Activated CD8-positive, alpha-beta memory T cell treated with anti-CD3 and anti-CD28 coated beads, Interleukin-2, amount 50 U/mL, for 1 hour (primary cell): ENCODE data around the gene ERCC4.

Source experiments
- DNase-seq: peaks from one replicate; pipeline ENCODE4 v3.0.0-alpha.2; 2020; ENCODE audit errors: extremely low read depth

The ERCC4 gene

DNA sequence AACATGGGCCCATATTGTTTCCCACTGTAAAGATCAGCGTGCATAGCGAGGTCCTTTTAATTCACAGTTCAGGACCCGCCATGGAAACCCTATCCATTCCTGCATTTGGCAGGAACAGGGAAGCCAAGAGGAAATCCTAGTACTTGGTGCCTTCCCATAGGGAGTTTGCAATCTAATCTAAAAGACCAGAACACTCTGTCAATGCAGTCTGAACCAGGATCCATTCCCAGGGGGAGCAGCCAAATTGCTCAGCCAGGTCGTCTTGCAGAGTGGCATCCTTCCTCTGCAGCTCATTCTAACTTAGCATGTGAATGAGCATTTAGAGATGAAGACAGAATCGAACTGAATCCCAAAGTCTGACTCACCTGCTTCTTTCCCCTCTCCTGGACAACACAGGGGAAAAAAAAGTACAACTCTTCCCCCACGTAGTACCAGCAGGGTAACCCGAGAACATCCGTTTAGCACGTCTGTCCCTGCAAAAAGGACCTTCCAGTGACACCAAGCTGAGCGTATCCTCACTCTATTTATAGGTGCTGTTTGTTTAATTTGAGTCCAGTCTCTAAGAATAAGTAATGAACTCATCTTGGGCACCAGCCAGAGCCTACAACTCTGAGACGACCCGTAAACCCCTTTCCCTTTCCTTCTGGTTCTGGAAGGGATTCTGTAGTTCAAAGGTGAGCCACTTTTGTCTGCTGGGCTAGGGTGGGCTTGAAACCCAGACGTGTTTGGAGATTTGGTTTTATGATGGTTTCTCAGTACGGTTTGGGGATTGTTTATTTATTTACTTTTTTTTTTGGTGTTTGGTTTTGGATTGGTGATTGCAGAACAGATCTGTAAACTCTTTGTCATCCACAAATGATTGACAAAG is 74.5 kb downstream of the ERCC4 start:
- no peak for DNase-seq

DNA sequence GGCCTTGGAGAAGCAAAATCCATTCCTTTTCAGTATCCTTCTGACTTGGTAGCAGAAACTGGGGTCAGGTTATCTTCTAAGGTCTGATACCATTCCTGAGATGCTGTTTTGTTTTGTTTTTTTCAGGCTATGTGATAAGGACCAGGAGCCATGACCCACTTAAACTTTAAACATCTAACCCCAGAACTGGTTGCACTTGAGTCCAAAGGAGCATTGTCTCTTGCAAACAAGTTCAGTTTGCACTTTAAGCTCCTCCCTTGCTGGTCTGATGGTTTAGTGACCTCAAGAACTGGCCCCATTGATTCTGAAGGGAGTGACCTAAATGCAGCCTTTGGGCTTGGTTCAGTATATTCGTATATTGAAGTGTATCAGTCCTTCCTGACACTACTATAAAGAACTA is 75.2 kb downstream of the ERCC4 start:
- no peak for DNase-seq

DNA sequence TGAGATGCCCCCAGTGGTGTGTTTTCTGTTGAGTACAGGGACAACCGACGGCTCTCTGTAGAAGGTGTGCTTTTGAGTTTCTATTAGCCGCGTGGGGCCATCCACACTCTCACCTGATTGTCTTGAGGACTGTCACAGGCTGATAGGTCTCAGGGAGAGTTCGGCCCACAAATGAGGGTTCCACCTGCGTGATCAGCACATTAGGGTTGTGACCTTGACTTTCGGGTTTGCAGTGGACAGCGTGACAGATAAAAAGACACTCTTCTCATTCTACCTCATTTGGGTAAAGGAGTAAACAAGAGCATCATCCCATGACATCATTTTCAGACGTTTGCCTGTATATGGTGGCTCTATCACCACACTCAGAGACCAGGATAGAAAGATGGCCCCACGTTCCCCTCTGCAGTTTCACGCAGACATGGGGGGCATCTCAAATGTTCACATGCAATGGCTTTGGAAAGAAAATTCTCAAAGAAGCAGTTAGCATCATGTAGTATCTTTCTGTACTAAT is 76.9 kb downstream of the ERCC4 start:
- DNase-seq = no peak

DNA sequence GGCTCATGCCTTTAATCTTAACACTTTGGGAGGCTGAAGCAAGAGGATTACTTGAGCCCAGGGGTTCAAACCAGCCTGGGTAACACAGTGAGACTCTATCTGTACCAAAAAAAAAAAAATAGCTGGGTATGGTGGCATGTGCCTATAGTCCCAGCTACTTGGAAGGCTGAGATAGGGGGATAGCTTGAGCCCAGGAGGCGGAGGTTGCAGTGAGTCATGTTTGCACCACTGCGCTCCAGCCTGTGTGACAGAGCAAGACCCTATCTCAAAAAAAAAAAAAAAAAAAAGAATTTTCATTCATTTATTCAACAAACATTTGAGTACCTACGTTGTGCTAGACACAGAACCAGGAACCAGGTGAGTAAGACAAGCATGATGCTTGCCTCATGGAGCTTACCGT is 77.6 kb downstream of the ERCC4 start:
- DNase-seq = no peak

DNA sequence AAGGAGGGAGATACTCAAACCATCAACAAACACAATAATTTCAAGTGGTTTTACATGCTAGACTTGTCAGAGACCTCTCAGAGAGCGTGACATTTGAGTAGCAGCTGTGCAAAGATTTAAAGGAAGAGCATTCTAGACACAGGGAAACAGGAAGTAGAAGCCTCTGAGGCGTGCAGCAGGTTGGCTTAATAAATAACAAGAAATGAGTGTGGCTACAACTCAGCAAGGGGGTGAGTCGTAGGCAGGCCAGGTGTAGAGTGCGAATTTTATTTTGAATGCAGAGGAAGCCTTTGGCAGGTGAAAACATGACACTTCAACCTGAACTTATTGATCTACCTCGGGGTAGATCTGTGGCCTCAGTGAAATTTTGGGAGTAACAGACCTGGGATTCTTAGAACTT is 78.0 kb downstream of the ERCC4 start:
- DNase-seq = no peak

DNA sequence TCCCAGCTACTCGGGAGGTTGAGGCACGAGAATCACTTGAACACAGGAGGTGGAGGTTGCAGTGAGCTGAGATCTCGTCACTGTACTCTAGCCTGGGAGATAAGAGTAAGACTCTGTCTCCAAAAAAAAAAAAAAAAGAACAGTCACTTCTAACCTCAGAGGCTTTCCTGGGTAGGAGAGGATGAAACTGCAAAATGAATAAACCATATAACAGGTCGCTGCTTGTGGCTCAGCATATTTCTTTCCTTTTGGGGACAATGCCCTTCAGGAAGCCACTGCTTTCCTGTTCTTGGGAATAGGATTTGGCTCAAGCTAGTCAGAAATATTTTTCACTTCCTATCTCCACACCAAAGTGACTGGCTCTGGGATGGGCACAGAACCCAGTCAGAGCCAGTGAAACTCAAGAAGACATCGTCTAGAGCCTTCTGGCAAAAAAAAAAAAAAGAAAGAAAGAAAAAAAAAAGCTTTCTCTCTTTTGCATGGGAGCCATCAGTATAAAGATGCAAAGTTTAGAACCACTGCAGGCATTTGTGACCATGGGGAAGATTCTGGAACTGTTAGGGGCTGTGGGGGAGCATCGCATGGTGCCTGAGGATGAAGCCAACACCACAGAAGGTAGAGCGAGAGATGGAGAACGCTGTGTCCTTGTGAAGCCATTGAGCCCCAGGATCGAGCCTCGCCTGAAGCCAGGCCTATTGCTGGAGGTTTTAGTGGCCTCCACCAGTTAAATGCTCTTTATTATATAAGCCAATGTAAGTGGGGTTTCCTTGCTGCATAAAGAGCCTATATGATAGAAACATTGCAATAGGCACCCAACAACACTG is 79.3 kb downstream of the ERCC4 start:
- no peak for DNase-seq

DNA sequence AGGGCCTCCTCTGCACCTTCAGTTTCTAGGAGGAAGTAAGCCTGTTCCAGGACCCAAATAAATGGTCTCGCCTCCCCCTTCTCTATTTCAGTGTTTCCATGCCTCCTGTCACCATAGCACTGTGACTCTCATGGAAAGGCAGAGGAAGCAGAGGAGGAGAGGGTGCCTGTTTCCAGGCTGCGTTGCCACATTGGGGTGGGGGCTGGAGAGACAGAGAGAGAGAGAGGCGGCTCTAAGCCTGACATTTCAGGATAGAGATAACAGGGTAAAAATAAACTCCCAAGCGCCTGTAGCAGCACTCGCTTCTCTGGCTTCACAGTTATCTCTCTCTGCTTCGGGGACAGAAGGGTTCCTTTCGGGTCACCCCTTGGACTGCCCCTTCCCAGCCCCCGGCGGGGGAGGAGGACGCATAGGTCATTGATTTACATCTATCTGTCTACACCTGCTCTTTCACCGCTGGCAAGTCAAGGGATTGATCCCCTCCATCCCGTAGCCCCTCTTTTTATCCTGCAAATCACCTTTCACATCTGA is 80.0 kb downstream of the ERCC4 start:
- no peak for DNase-seq

DNA sequence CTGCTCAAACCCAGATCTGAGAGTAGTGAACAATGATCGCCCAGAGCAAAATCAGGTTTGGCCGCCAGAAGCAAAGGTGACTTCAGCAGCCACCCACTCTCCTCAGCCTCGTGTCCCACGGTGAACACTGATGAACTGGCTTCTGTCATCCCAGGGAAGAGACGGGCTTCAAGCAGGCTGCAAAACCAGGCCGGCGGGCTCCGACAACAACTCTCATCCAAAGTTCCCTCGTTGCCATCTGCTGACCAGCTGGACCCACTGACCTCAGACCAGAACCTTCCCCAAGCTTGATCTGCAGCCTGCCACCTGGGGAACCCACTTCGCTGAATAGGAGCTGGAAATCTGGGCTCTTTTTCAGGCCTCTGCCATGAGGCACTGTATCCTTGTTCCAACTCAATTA is 81.6 kb downstream of the ERCC4 start:
- no peak for DNase-seq
